Central memory CD8-positive, alpha-beta T cell (primary cell): ENCODE results near the gene HS6ST2.

Source experiments
- ATAC-seq: fragments of 150-1000 bp; cut with Tn5 transposase; replicated peaks from 2 replicates; pipeline ENCODE4 v1.10.0; 2022; ENCODE audit warnings: mild to moderate bottlenecking, moderate FRiP score, moderate number of reproducible peaks; ENCODE audit not compliant: poor library complexity, severe bottlenecking; ENCODE audit errors: extremely low read depth
- DNase-seq, 2 donors: peaks; one replicate each; pipeline ENCODE4 v3.0.0; 2021; ENCODE audit warnings: low spot score in 2 of 2
- H3K27ac Mint-ChIP-seq: one replicate; pipeline ENCODE4 v1.8.0; 2022; ENCODE audit warnings: low read depth, mild to moderate bottlenecking, moderate library complexity, mixed read lengths
- H3K27me3 Mint-ChIP-seq: one replicate; pipeline ENCODE4 v1.8.0; 2022; ENCODE audit warnings: mixed read lengths
- H3K36me3 Mint-ChIP-seq: one replicate; pipeline ENCODE4 v1.8.0; 2022; ENCODE audit warnings: mild to moderate bottlenecking, moderate library complexity, mixed read lengths; ENCODE audit not compliant: insufficient read depth
- H3K4me1 Mint-ChIP-seq: one replicate; pipeline ENCODE4 v1.8.0; 2022; ENCODE audit warnings: mixed read lengths
- H3K4me3 Mint-ChIP-seq: one replicate; pipeline ENCODE4 v1.8.0; 2022; ENCODE audit warnings: mild to moderate bottlenecking, moderate library complexity, mixed read lengths
- H3K9me3 Mint-ChIP-seq: one replicate; pipeline ENCODE4 v1.8.0; 2022; ENCODE audit warnings: mixed read lengths

Gene HS6ST2

GRCh38 chrX:132591719-132592275 is 366.6 kb downstream of the HS6ST2 start:
- ATAC-seq (no peak), DNase-seq (no peak)
- H3K36me3 Mint-ChIP-seq = no peaks in the 10 kb centered on the region
- H3K27me3 Mint-ChIP-seq = no peaks in the 10 kb centered on the region
- H3K4me3 Mint-ChIP-seq = no peak overlapping the region
- no peaks in the 10 kb centered on the region for H3K9me3 Mint-ChIP-seq
- no peak overlapping the region for H3K27ac Mint-ChIP-seq
- no peaks in the 10 kb centered on the region for H3K4me1 Mint-ChIP-seq

DNA sequence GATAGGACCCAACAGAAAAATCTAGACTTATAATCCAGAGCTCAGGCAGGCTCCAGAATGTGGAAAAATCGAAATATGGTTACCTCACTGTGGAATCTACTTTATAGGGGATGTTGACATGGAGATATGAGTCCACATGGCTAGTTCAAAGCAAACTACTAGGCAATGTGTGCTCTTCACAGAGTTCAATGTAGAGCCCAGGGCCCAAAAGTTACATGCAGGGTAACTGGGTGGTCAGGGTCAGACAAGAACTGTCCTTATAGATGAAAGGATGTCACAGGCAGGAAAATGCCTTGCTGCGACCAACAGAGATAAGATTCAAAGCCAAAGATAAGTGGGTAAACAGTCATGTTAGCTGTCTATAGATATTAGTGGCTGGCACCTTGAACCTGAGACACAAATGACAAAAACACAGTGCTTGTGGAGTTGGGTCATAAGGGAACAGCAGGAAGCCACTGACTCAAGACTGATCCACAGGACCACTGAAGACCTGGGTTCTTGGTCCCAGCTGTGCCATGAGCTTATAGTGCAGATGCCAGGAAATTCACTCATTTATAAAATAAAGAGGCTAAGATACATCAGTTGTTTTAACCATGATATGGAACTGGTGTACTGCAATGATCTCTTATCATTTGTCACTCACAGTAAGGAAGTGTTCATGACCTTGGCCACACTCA is 367.9 kb downstream of the HS6ST2 start:
- Mint-ChIP-seq H3K27ac (no peak overlapping the region), H3K9me3 (no peaks in the 10 kb centered on the region), H3K36me3 (no peaks in the 10 kb centered on the region), H3K4me3 (no peak overlapping the region), H3K27me3 (no peaks in the 10 kb centered on the region), H3K4me1 (no peaks in the 10 kb centered on the region)
- ATAC-seq (no peak), DNase-seq (no peak)

DNA sequence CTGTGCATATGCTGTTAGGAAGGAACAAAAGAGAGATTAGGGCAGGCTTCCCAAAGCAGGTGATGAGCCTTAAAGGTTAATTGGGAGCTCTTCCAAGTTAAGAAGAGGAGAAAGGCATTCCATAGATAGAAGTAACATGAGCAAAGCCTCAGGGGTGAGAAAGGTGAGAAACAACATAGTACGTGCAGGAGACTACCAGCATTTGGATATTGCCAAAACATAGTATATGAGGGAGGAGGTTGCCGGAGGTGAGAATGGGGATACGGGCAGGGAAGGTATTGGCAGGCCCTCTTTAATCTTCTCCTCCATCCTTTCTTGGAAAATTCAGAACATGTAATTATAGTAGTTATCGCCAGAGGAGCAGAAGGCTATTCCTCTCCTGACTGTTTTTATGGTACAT is 373.5 kb downstream of the HS6ST2 start:
- Mint-ChIP-seq H3K27ac (no peak overlapping the region), H3K4me3 (no peak overlapping the region), H3K27me3 (peaks cover 10% of the 10 kb centered on the region), H3K9me3 (no peaks in the 10 kb centered on the region), H3K36me3 (no peaks in the 10 kb centered on the region), H3K4me1 (no peaks in the 10 kb centered on the region)
- no peak for ATAC-seq
- no peak for DNase-seq

GRCh38 chrX:132576939-132577338 is 381.5 kb downstream of the HS6ST2 start:
- no peak for ATAC-seq
- no peaks in the 10 kb centered on the region for H3K4me1 Mint-ChIP-seq
- no peak for DNase-seq
- no peaks in the 10 kb centered on the region for H3K9me3 Mint-ChIP-seq
- H3K27me3 Mint-ChIP-seq = no peaks in the 10 kb centered on the region
- no peak overlapping the region for H3K4me3 Mint-ChIP-seq
- peaks cover 2% of the 10 kb centered on the region for H3K36me3 Mint-ChIP-seq
- H3K27ac Mint-ChIP-seq = no peak overlapping the region
